ENCODE results near the gene ETFA. TPM values are rescaled to one million over a fixed set of nuclear protein-coding genes. Genes with fewer than 3 reads are reported as not detected.

ETFA gene
- total and polyA plus RNA-seq, 9 of the 15 experiments (the other 6 are each of a cell fraction or from before 2014, with no cell fraction given), result 130 to 543 (median 232) TPM

DNA sequence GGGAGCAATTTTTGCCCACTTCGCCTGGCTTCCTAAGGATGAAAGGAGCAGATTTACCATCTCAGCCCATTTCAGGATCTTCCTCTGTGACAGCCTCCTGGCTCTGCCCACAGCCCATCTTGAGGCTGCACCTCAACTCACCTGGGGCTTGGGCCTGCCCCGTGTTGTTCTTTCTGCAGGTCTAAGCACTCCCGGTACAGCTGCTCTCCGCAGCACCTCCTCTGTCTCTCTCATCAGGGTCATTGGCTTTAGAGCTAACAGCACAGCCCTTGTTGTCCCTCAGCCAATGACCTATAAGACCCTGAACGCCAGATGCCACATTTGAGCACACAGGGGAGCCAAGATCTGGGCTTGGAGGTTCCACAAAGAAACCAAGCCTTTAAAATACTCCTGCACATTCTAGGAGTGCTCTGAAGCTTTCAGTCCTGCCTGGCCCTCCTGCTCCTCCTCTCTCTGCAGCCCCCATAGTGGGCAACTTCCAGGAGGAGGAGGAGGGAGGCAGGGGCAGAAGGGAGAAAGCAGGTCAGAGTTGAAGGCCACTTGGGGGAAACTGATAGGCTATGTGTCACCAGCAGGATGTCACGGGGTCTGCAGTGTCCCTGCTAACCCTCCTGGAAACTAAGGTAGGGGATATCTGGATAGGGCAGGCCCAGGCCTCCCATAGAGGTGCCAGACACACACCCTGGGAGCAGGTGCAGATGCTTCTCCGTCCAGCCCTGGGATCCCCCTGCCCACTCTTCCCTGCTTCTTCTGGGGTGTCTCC is 115.6 kb downstream of the ETFA start:
- 0 out of 2 replicates have a peak, but pooled peaks cover 7% of the 10 kb centered on the region for H4K20me1 ChIP-seq (replicated peaks; ENCODE audit: control insufficient read depth, insufficient read depth, low read length)
- intact Hi-C loops (cut with micrococcal nuclease) (no loop called here), in situ Hi-C loops (cut with MboI) (no loop called here)
- H3K9me3 ChIP-seq (replicated peaks; ENCODE audit: control insufficient read depth, insufficient read depth, low read depth, low read length), result no peaks in the 10 kb centered on the region
- ChIA-PET POLR2A (interaction anchor here (0.7 to 1.2 kb wide), 3 partner anchors 10 to 20 kb away, joined by 3 read pairs; no protein-coding TSS in a partner anchor), CTCF (ENCODE audit: low intra/inter-chr PET ratio) (no interaction called here)
- ATAC-seq, result no peak
- BruUV-seq (replicated peaks), result no TSS peak
- no peak overlapping the region for H3K4me3 ChIP-seq
- H3K4me1 ChIP-seq (replicated peaks in 1 of 2; ENCODE audit: control insufficient read depth in 2 of 2, insufficient read depth in 2 of 2, low read length in 2 of 2), result peaks cover 15 to 25% of the 10 kb centered on the region in 2 experiments
- H3K9me1 ChIP-seq (ENCODE audit: control insufficient read depth, insufficient read depth, low read length), result no peaks in the 10 kb centered on the region
- TF ChIP-seq ZNF707 (CRISPR knock-in tag; conservative IDR thresholded peaks at IDR 0.05), result no peak
- no peak for TF ChIP-seq FOXK1 (CRISPR knock-in tag; IDR thresholded peaks at IDR 0.05; ENCODE audit: borderline replicate concordance)
- no peak for TF ChIP-seq POLR2G (IDR thresholded peaks at IDR 0.05; ENCODE audit: low read depth, low read length)
- no peak for TF ChIP-seq PHF20 (IDR thresholded peaks at IDR 0.05; ENCODE audit: partially characterized antibody)
- no peak for TF ChIP-seq NFE2 (IDR thresholded peaks at IDR 0.05; ENCODE audit: low read depth)
- TF ChIP-seq MTA2 (IDR thresholded peaks at IDR 0.05; ENCODE audit: low read depth), result no peak
- TF ChIP-seq MYC (IDR thresholded peaks at IDR 0.05; ENCODE audit: low read depth, low read length), result no peak
- no peak for TF ChIP-seq MYC (CRISPR knock-in tag; IDR thresholded peaks at IDR 0.05; ENCODE audit: borderline replicate concordance, low read depth)
- TF ChIP-seq CHD2 (IDR thresholded peaks at IDR 0.05; ENCODE audit: low read depth, low read length), result no peak
- TF ChIP-seq NCOA6 (IDR thresholded peaks at IDR 0.05), result no peak
- TF ChIP-seq OTX1 (CRISPR knock-in tag; IDR thresholded peaks at IDR 0.05), result no peak
- 56% methylated on average over 7 of the region's 7 CpGs for WGBS (ENCODE audit: insufficient coverage, low coverage, missing lambda C conversion rate)
- DNase-seq (ENCODE audit: extremely low read depth in 1 of 4, low spot score in 3 of 4), result no peak
- no peak overlapping the region for H3K4me2 ChIP-seq (ENCODE audit: insufficient read depth, low read length)
- H2AFZ ChIP-seq (ENCODE audit: low read depth, low read length), result no peak overlapping the region
- H3K27ac ChIP-seq (ENCODE audit: extremely low read depth, low read depth, low read length), result no peak overlapping the region
- 0 out of 4 replicates have a peak overlapping the region, but pooled peaks of 1 of the 2 experiments have one; percentile 80 for H3K9ac ChIP-seq (ENCODE audit: insufficient read depth in 1 of 2, low read depth in 2 of 2, low read length in 2 of 2)
- H3K27me3 ChIP-seq (ENCODE audit: control insufficient read depth in 2 of 2, insufficient read depth in 2 of 2, low read length in 2 of 2), result no peaks in the 10 kb centered on the region
- no peaks in the 10 kb centered on the region for H3K79me2 ChIP-seq (ENCODE audit: control insufficient read depth, insufficient read depth, low read length)
- no peak for FAIRE-seq
- no peaks in the 10 kb centered on the region for H3K36me3 ChIP-seq (ENCODE audit: control insufficient read depth, insufficient read depth, low read length)
